AG04449 (cell line): ENCODE measurements around the gene CACNA2D1.

Experiments used
- CTCF ChIA-PET: fragments of 350-600 bp; formaldehyde crosslinking; extraction: SDS; loops from one replicate; lab custom pipeline; 2021; ENCODE audit warnings: antibody characterized with exemption; lab: Yijun Ruan, JAX
- POLR2A ChIA-PET: fragments of 400-600, 350-600 bp; formaldehyde crosslinking; extraction: SDS; loops from one replicate; lab custom pipeline; 2020; ENCODE audit warnings: antibody characterized with exemption, inconsistent platforms; lab: Yijun Ruan, JAX
- DNase-seq: peaks from one replicate; pipeline ENCODE4 v3.0.0-alpha.2; 2010; ENCODE audit warnings: low read depth, low spot score
- H3K4me3 ChIP-seq: 2 replicates; pipeline ENCODE4 v1.5.1; 2011; ENCODE audit warnings: low read depth, mild to moderate bottlenecking, control low read depth, low read length
- CTCF ChIP-seq: IDR thresholded peaks from one replicate; pipeline ENCODE4 v1.5.1; 2011; ENCODE audit warnings: mild to moderate bottlenecking, moderate library complexity, low read length, control low read depth, inconsistent platforms; ENCODE audit not compliant: insufficient read depth; ENCODE audit errors: missing control alignments

Gene CACNA2D1

GRCh38 chr7:82291931-82292330 lies 151.6 kb downstream of the CACNA2D1 start:
- no peak for DNase-seq
- TF ChIP-seq CTCF: no peak
- ChIA-PET POLR2A (no interaction called here), CTCF (no interaction called here)
- H3K4me3 ChIP-seq: no peak overlapping the region

- no peak overlapping the region for H3K4me3 ChIP-seq
- ChIA-PET CTCF (no interaction called here), POLR2A (no interaction called here)
- no peak for TF ChIP-seq CTCF
- no peak for DNase-seq
Observed at GRCh38 chr7:82289889-82290288, 153.7 kb downstream of the CACNA2D1 start.

DNA sequence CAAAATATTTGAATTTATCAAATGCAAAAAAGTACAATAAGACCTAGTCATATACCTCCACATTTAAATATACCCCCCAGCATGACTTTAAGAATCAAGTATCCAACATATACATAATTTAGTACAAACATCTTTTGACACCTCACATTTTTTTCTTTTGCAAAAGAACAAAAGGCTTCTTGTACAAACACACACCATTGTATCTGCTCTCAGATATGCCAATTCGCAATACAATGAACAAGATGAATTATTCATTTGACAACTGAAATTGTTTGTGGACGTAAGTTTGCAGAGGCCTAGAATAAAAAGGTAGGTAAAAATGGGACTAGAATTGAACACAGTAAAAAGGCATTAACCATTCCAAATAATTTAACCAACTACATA lies 154.4 kb downstream of the CACNA2D1 start:
- TF ChIP-seq CTCF: no peak
- no peak for DNase-seq
- no peak overlapping the region for H3K4me3 ChIP-seq
- CTCF ChIA-PET: no interaction called here
- POLR2A ChIA-PET: no interaction called here

DNA sequence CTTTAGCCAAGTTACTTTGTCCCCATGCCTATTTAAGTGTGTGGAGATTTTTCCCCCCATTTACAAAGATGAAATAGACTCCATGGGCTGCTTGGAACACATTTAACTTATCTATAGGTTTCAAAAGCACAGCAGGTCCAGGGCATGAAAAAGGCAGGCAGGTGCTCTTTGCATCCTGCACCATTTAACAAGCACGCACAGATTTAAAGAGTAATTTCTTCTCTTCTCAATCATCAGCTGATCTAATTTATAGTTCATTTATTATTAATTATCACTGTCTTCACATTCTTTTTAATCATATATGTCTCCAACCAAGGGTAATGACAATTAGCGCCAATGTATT lies 156.8 kb downstream of the CACNA2D1 start:
- TF ChIP-seq CTCF: no peak
- ChIA-PET POLR2A (no interaction called here), CTCF (no interaction called here)
- no peak overlapping the region for H3K4me3 ChIP-seq
- no peak for DNase-seq

DNA sequence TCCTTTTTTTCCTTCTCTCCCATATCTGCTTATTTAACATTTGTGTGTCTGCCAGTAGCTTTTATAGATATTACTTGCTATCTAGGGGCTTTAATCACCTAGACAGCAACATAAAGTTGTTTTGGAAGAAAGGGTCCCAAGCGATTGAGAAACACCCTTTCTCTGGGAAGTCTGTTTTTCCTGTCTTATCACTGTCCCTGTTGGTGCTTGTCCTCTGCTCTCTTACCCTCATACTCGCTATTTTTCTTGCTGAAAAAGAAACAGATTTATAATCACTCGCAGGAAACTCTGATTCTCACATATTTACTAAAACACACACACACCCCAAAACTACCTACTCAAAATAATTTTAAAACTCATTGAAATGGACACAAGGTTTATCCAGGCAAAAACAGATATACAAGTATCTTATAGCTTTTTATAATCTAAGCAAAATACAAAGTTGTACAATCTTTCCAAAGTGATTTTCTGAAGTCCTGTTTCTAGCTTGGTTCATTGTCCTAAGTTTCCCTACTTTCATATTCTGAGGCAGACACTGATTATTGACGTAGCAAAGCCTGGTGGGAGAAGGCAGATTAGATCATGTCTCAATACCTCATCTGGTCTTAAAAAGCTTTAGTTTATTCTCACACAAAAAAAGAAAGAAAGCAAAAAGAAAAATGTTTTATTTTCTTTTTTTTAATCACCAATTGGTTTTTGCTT lies 157.3 kb downstream of the CACNA2D1 start:
- H3K4me3 ChIP-seq: no peak overlapping the region
- no peak for DNase-seq
- no peak for TF ChIP-seq CTCF
- CTCF ChIA-PET: no interaction called here
- POLR2A ChIA-PET: no interaction called here

DNA sequence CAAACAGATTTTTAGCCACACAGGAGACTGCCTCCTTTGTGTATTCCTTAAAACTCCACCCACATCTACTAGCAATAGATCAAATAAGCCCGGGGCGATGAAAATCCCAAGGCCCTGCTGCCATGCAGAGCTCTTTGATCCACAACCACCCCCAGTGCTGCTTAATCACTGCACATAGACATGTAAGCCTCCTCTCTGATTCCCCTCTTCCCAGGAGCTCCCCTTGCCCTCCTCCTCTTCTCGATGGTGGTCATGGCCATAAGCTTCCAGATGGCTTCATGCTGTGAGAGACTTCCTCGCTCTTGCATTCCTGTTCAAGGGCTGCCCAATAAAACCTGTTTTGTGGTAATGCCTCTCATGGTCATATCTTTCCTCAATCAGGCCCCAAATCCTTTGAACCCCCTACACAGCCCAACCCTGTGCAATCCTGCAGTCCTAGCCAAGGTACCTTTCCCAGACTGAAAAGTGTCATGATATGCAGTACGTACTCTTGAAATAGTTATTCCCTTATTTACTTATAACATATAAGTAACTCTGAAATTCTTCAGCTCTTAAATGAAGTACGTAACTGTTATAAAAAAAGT lies 158.5 kb downstream of the CACNA2D1 start:
- DNase-seq: no peak
- H3K4me3 ChIP-seq: no peak overlapping the region
- ChIA-PET CTCF (interaction anchor here (1.4 kb wide), 1 partner anchor 42 kb away, joined by 3 read pairs; no protein-coding TSS in a partner anchor), POLR2A (no interaction called here)
- no peak for TF ChIP-seq CTCF
